Measurements from ENCODE around the gene OGFOD1.

GRCh38 chr16:56413381-56413780 lies 38.0 kb upstream of the OGFOD1 start:
- no peak for TF ChIP-seq POLR2A (IDR thresholded peaks at IDR 0.05)
- TF ChIP-seq, protein P1, sequence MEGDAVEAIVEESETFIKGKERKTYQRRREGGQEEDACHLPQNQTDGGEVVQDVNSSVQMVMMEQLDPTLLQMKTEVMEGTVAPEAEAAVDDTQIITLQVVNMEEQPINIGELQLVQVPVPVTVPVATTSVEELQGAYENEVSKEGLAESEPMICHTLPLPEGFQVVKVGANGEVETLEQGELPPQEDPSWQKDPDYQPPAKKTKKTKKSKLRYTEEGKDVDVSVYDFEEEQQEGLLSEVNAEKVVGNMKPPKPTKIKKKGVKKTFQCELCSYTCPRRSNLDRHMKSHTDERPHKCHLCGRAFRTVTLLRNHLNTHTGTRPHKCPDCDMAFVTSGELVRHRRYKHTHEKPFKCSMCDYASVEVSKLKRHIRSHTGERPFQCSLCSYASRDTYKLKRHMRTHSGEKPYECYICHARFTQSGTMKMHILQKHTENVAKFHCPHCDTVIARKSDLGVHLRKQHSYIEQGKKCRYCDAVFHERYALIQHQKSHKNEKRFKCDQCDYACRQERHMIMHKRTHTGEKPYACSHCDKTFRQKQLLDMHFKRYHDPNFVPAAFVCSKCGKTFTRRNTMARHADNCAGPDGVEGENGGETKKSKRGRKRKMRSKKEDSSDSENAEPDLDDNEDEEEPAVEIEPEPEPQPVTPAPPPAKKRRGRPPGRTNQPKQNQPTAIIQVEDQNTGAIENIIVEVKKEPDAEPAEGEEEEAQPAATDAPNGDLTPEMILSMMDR (IDR thresholded peaks at IDR 0.05), result no peak

Measured in body of pancreas (tissue), 4 donors.